H1 (cell line): ENCODE results near the gene ARRDC1.
A peak's percentile ranks its signal among the peaks of the same experiment; 100 is the strongest.

Source experiments
- ASH2L ChIP-seq: fragments of 200-600, 300-600 bp; sonication (generic); IDR thresholded peaks from one replicate; pipeline ENCODE4 v1.7.1; 2017; ENCODE audit warnings: low read length
- CEBPB ChIP-seq: IDR thresholded peaks from 2 replicates; pipeline ENCODE4 v1.6.1; 2012; ENCODE audit warnings: low read depth, low read length
- CHD7 ChIP-seq: fragments of 300-600 bp; sonication (generic); IDR thresholded peaks from 2 replicates; pipeline ENCODE4 v1.7.1; 2012; ENCODE audit warnings: low read length, moderate library complexity, mild to moderate bottlenecking, inconsistent platforms; ENCODE audit not compliant: insufficient replicate concordance
- CTCF ChIP-seq, 3 experiments: IDR thresholded peaks; 1 replicate in 2 of 3; 2 replicates in 1 of 3; pipeline versions ENCODE4 v1.5.1 to v1.6.1; 2011; ENCODE audit warnings: low read length in 3 of 3, mild to moderate bottlenecking in 3 of 3, inconsistent platforms in 2 of 3, low read depth in 1 of 3, moderate library complexity in 1 of 3; ENCODE audit not compliant: insufficient read depth in 1 of 3; ENCODE audit errors: control extremely low read depth in 1 of 3
- EP300 ChIP-seq, 2 experiments: IDR thresholded peaks; 1 replicate in 1 of 2; 2 replicates in 1 of 2; pipeline ENCODE4 v1.6.1; 2011 to 2012; ENCODE audit warnings: low read depth in 2 of 2, low read length in 2 of 2, mild to moderate bottlenecking in 2 of 2, borderline replicate concordance in 1 of 2, inconsistent platforms in 1 of 2, moderate library complexity in 1 of 2
- JUN ChIP-seq: IDR thresholded peaks from 2 replicates; pipeline ENCODE4 v1.6.1; 2011; ENCODE audit warnings: low read depth, mild to moderate bottlenecking, improper control_type of control experiment, low read length
- MAFK ChIP-seq: IDR thresholded peaks from 2 replicates; pipeline ENCODE4 v1.6.1; 2012; ENCODE audit warnings: low read depth, mild to moderate bottlenecking, improper control_type of control experiment, low read length
- MAX ChIP-seq: IDR thresholded peaks from 2 replicates; pipeline ENCODE4 v1.6.1; 2012; ENCODE audit warnings: inconsistent platforms
- POLR2A ChIP-seq, 2 experiments: IDR thresholded peaks; 1 replicate in 1 of 2; 2 replicates in 1 of 2; pipeline ENCODE4 v1.6.1; 2011; ENCODE audit warnings: low read depth in 2 of 2, low read length in 2 of 2, mild to moderate bottlenecking in 2 of 2; ENCODE audit errors: control extremely low read depth in 1 of 2
- RAD21 ChIP-seq, 2 experiments: IDR thresholded peaks in 1 of 2; conservative IDR thresholded peaks in 1 of 2; 2 replicates each; pipeline ENCODE4 v1.6.1; 2011; ENCODE audit warnings: low read depth in 2 of 2, low read length in 2 of 2, improper control_type of control experiment in 1 of 2, inconsistent platforms in 1 of 2, mild to moderate bottlenecking in 1 of 2, moderate library complexity in 1 of 2
- RFX5 ChIP-seq: IDR thresholded peaks from 2 replicates; pipeline ENCODE4 v1.6.1; 2011; ENCODE audit warnings: low read depth, low read length, improper control_type of control experiment, borderline replicate concordance
- SP4 ChIP-seq: IDR thresholded peaks from 2 replicates; pipeline ENCODE4 v1.6.1; 2012; ENCODE audit warnings: low read length, inconsistent platforms
- ZNF274 ChIP-seq: IDR thresholded peaks from 2 replicates; pipeline ENCODE4 v1.7.0; 2012; ENCODE audit warnings: low read length, borderline replicate concordance; ENCODE audit errors: extremely low read depth

GRCh38 chr9:137618105-137619067 lies 12.9 kb downstream of the ARRDC1 start, which contains the start of gene EHMT1:
- no peak for TF ChIP-seq CTCF (IDR thresholded peaks at IDR 0.05; ENCODE audit: control extremely low read depth in 1 of 3, insufficient read depth in 1 of 3, low read depth in 1 of 3, low read length in 3 of 3)
- no peak for TF ChIP-seq RAD21 (IDR thresholded peaks at IDR 0.05 in 1 of 2, conservative IDR thresholded peaks at IDR 0.05 in 1 of 2; ENCODE audit: low read depth in 2 of 2, low read length in 2 of 2)
- no peak; a peak in 2 of 3 replicates for TF ChIP-seq POLR2A (IDR thresholded peaks at IDR 0.05; ENCODE audit: control extremely low read depth in 1 of 2, low read depth in 2 of 2, low read length in 2 of 2)
- no peak for TF ChIP-seq ZNF274
- no peak for TF ChIP-seq EP300 (IDR thresholded peaks at IDR 0.05; ENCODE audit: borderline replicate concordance in 1 of 2, low read depth in 2 of 2, low read length in 2 of 2)
- TF ChIP-seq SP4 = peak; percentile 72; the same call in 1 of the 2 replicates
- no peak; the same call in 1 of the 2 replicates for TF ChIP-seq CEBPB
- TF ChIP-seq CHD7 = no peak
- TF ChIP-seq MAX = no peak
- TF ChIP-seq MAFK = no peak
- no peak for TF ChIP-seq RFX5
- no peak for TF ChIP-seq JUN
- TF ChIP-seq ASH2L = peak; percentile 60
